Pancreas (tissue), 10 donors: ENCODE results near the gene TMEM151B. TPM values are rescaled to one million over a fixed set of nuclear protein-coding genes. Genes with fewer than 3 reads are reported as not detected.

Experiments
- ATAC-seq, 4 donors: fragments of 200-7000 bp; cut with Tn5 transposase; one replicate each; pipeline versions ENCODE4 v1.8.0 to v1.9.1; 2020; ENCODE audit warnings: mild to moderate bottlenecking in 4 of 4, moderate library complexity in 4 of 4
- DNase-seq, 6 donors: peaks; one replicate each; pipeline ENCODE4 v3.0.0-alpha.2; 2020
- FAIRE-seq: peaks from 2 replicates; lab custom pipeline; 2012; peaks lifted over from hg19 to GRCh38; lab: Jason Lieb, UNC
- H3K27ac ChIP-seq, 4 donors: fragments of 200-600 bp; sonication (generic); 1 replicate in 3 of 4; 2 replicates in 1 of 4; pipeline versions ENCODE4 v1.5.0 to v1.8.0; 2020
- H3K27me3 ChIP-seq, 4 donors: fragments of 200-600 bp; one replicate each; pipeline ENCODE4 v1.8.0; 2021
- H3K36me3 ChIP-seq, 3 donors: fragments of 200-600 bp; sonication (generic) in 1 of 3; one replicate each; pipeline versions ENCODE4 v1.5.0 to v1.8.0; 2020 to 2021
- H3K4me1 ChIP-seq, 3 donors: fragments of 200-600 bp; one replicate each; pipeline ENCODE4 v1.8.0; 2021
- H3K4me3 ChIP-seq, 4 donors: fragments of 200-600 bp; sonication (generic) in 2 of 4; one replicate each; pipeline versions ENCODE4 v1.5.0 to v1.8.0; 2020 to 2021
- H3K9me3 ChIP-seq, 4 donors: fragments of 200-600 bp; one replicate each; pipeline ENCODE4 v1.8.0; 2021
- CTCF ChIP-seq, 4 donors: fragments of 200-600 bp; sonication (generic) in 3 of 4; IDR thresholded peaks; one replicate each; pipeline versions ENCODE4 v1.5.0 to v1.8.0; 2021; ENCODE audit warnings: antibody characterized with exemption in 4 of 4
- WGBS, 2 donors: extraction: QIAGEN DNeasy Blood & Tissue Kit; methylation state at CpG; one replicate each; pipeline ENCODE4 v1.1.7; 2013; 5-methylcytosine and 5-hydroxymethylcytosine counted together
- intact Hi-C, 3 donors: fragments of 100-400 bp; cut with DNase I; formaldehyde crosslinking; loops; one replicate each; pipeline versions ENCODE4 v1.11.1 to v1.14.2; 2022
- polyA plus RNA-seq, 2 donors: library from polyadenylated mRNA; stranded (reverse); fragments of 200-250 nt; gene quantifications; one replicate each; pipeline ENCODE4 v1.2.3, GENCODE V29; 2013
- total RNA-seq, 6 donors: library from RNA; stranded (reverse); fragmentation: NEBNext Ultra II Directional in 4 of 6; extraction: Animal tissue kit (Norgen Biotek cat#: 25700) in 4 of 6; gene quantifications; one replicate each; pipeline versions ENCODE4 v1.2.1 to v1.2.4, GENCODE V29; 2021 to 2023
- donor health status: healthy with polysubstance abuse.
- donor health status: DM: no; HTN: no; CAD: no; lungs with moderate emphysema.
- donor health status: DM: no; HTN: no; CAD: no.
- donor health status: control.
- donor health status: control.
- donor health status: Bipolar disorder and iron deficiency.
- donor health status: DM: yes; HTN: yes; CAD: no.
- donor health status: DM: no; HTN: no; CAD: no.
- donor health status: DM: no; HTN: no; CAD: no.
- donor health status: DM: yes; HTN: yes; CAD: no.

TMEM151B gene
- total and polyA plus RNA-seq, 8 donors, result 0.06 to 0.65 (median 0.12) TPM; not detected in 2

GRCh38 chr6:44225579-44226325, 44.5 kb upstream of the TMEM151B start:
- ATAC-seq, result no peak
- Histone ChIP-seq H3K36me3 (peaks cover 0 to 12% (median 0%) of the 10 kb centered on the region in 3 donors), H3K27ac (peak overlapping the region in 1 of 4 donors; percentile 10), H3K4me3 (no peak overlapping the region), H3K4me1 (peaks cover 26 to 44% (median 33%) of the 10 kb centered on the region in 3 donors), H3K27me3 (no peaks in the 10 kb centered on the region), H3K9me3 (no peaks in the 10 kb centered on the region)
- intact Hi-C loops, result no loop called here
- no peak for DNase-seq
- 39 to 46% methylated on average over 8 of the region's 8 CpGs for WGBS, 2 donors
- no peak for TF ChIP-seq CTCF (IDR thresholded peaks at IDR 0.05)
- no peak for FAIRE-seq

- FAIRE-seq (no peak), DNase-seq (no peak), ATAC-seq (peak in 1 of 4 donors; percentile 1)
- H3K27ac ChIP-seq, result no peak overlapping the region
- 30 to 32% methylated on average over 15 of the region's 15 CpGs for WGBS, 2 donors
- no peaks in the 10 kb centered on the region for H3K27me3 ChIP-seq
- H3K9me3 ChIP-seq, result no peaks in the 10 kb centered on the region
- intact Hi-C loops, result no loop called here
- TF ChIP-seq CTCF (IDR thresholded peaks at IDR 0.05), result no peak
- H3K4me3 ChIP-seq, result no peak overlapping the region
- H3K4me1 ChIP-seq, result peaks cover 23 to 36% (median 33%) of the 10 kb centered on the region in 3 donors
- H3K36me3 ChIP-seq, result peaks cover 0 to 19% (median 0%) of the 10 kb centered on the region in 3 donors
These were observed 43.7 kb upstream of the TMEM151B start for GRCh38 chr6:44226368-44227147.

- DNase-seq, result no peak
- no peak overlapping the region for H3K27ac ChIP-seq
- peak in 1 of 4 donors; percentile 1 for ATAC-seq
- WGBS, 2 donors, result 73 to 76% methylated on average over 7 of the region's 7 CpGs
- FAIRE-seq, result no peak
- H3K9me3 ChIP-seq, result no peaks in the 10 kb centered on the region
- H3K4me1 ChIP-seq, result peaks cover 20 to 33% (median 31%) of the 10 kb centered on the region in 3 donors
- H3K27me3 ChIP-seq, result no peaks in the 10 kb centered on the region
- intact Hi-C loops, result no loop called here
- TF ChIP-seq CTCF (IDR thresholded peaks at IDR 0.05), result no peak
- no peak overlapping the region for H3K4me3 ChIP-seq
- H3K36me3 ChIP-seq, result peaks cover 0 to 26% (median 3%) of the 10 kb centered on the region in 3 donors
These were observed 43.0 kb upstream of the TMEM151B start for GRCh38 chr6:44227148-44227793.

- H3K4me3 ChIP-seq, result no peak overlapping the region
- H3K4me1 ChIP-seq, result peaks cover 20 to 33% (median 23%) of the 10 kb centered on the region in 3 donors
- DNase-seq (no peak), FAIRE-seq (no peak), ATAC-seq (no peak)
- WGBS, 2 donors, result 85 to 91% methylated on average over 6 of the region's 6 CpGs
- no peak for TF ChIP-seq CTCF (IDR thresholded peaks at IDR 0.05)
- no peak overlapping the region for H3K27ac ChIP-seq
- no peaks in the 10 kb centered on the region for H3K9me3 ChIP-seq
- no peaks in the 10 kb centered on the region for H3K27me3 ChIP-seq
- H3K36me3 ChIP-seq, result peaks cover 0 to 34% (median 5%) of the 10 kb centered on the region in 3 donors
- intact Hi-C loops, result no loop called here
These were observed 42.2 kb upstream of the TMEM151B start for GRCh38 chr6:44228031-44228430.
